Measurements from ENCODE around the gene ZNF76.
A peak's percentile ranks its signal among the peaks of the same experiment; 100 is the strongest.
"Not testable (repeated sequence)": the region's sequence is repeated elsewhere in the genome, so short reads cannot be mapped to it uniquely, and the experiment has no call there.

ZNF76 gene

DNA sequence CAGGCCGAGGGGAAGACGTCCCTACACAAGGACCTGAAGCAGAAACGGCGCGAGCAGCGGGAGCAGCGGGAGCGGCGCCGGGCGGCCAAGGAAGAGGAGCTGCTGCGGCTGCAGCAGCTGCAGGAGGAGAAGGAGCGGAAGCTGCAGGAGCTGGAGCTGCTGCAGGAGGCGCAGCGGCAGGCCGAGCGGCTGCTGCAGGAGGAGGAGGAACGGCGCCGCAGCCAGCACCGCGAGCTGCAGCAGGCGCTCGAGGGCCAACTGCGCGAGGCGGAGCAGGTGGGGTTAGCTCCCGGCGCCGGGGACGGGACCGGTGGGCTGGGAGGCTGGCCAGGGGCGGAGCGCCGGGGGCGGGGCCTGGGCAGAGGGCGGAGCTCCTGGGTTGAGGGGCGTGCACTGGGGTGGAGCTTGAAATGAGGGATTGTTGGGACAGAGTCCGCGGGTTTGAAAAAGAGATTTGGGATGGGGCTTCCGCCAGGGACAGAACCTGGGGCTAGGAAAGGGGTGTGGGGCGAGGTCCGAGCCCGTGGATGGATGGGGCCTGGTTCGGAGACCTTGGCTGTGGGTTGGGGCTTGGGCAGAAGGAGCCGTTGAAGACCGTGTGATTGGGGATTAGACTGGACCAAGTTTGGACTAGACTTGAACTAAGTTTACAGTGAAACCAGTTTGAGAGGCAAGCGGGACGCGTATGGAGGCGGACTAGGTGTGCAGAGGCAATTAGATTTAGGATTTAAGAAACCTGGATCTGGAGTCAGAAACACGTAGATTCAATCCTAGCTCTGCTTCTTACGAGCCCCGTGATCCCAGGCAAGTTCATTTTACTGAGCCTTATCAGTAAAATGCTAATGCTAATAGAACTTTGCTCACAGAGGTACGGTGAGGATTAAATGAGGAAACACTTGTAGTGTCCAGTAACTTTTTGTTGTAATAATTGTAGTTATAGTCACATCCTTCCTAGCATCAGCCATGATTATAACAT, 58.9 kb downstream of the ZNF76 start:
- H3K4me3 ChIP-seq (ENCODE audit: low read depth, low read length): no peak overlapping the region
- no peak for DNase-seq (ENCODE audit: low read depth)
- no peak for TF ChIP-seq CTCF (IDR thresholded peaks at IDR 0.05; ENCODE audit: low read depth, low read length, missing control alignments)

DNA sequence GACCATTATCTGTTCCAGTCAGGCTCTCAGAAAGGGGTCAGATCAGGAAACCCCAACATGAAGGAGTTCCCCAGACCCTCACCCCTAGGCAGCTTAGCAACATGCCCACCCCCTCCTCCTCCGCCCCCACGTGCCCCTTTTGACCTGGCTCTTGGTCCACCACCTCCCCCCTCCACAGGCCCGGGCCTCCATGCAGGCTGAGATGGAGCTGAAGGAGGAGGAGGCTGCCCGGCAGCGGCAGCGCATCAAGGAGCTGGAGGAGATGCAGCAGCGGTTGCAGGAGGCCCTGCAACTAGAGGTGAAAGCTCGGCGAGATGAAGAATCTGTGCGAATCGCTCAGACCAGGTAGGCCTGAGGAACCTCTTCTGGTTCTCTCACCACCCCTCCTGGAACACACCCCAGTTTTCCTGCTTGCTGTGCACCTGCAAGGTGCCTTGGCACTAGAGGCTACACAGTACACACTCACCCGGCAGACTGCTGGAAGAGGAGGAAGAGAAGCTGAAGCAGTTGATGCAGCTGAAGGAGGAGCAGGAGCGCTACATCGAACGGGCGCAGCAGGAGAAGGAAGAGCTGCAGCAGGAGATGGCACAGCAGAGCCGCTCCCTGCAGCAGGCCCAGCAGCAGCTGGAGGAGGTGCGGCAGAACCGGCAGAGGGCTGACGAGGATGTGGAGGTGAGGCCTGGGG, 60.0 kb downstream of the ZNF76 start:
- no peak for DNase-seq (ENCODE audit: low read depth)
- no peak for TF ChIP-seq CTCF (IDR thresholded peaks at IDR 0.05; ENCODE audit: low read depth, low read length, missing control alignments)
- no peak overlapping the region for H3K4me3 ChIP-seq (ENCODE audit: low read depth, low read length)

DNA sequence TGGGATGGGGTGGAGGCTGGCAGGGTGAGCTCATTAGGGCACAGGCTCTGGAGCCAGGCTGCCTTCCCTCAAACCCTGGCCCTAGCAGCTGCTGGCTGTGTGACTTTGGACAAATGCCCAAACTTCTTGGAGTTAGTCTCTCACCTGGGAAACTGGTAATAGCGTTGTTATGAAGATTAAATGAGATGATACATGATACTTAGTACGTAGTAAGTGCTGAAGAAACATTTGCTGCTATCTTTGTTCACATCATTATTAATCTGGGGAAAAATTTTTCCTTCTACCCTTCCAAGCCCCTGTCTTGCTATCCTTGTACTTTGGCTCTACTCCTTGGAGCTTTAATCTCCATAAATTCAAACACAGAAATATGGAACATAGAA, 60.5 kb downstream of the ZNF76 start:
- DNase-seq (ENCODE audit: low read depth): no peak
- TF ChIP-seq CTCF (IDR thresholded peaks at IDR 0.05; ENCODE audit: low read depth, low read length, missing control alignments): no peak
- no peak overlapping the region for H3K4me3 ChIP-seq (ENCODE audit: low read depth, low read length)

DNA sequence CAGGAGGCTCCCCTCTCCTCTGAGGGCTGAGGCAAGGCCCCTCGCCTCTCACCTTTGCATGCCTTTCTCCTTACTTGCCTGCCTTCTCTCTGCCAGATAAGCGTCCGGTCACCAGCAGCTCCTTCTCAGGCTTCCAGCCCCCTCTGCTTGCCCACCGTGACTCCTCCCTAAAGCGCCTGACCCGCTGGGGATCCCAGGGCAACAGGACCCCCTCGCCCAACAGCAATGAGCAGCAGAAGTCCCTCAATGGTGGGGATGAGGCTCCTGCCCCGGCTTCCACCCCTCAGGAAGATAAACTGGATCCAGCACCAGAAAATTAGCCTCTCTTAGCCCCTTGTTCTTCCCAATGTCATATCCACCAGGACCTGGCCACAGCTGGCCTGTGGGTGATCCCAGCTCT, 61.6 kb downstream of the ZNF76 start:
- DNase-seq (ENCODE audit: low read depth): no peak
- H3K4me3 ChIP-seq (ENCODE audit: low read depth, low read length): no peak overlapping the region
- TF ChIP-seq CTCF (IDR thresholded peaks at IDR 0.05; ENCODE audit: low read depth, low read length, missing control alignments): no peak

- peak; percentile 79 for TF ChIP-seq CTCF (IDR thresholded peaks at IDR 0.05; ENCODE audit: low read depth, low read length, missing control alignments)
- DNase-seq (ENCODE audit: low read depth): no peak
- no peak overlapping the region for H3K4me3 ChIP-seq (ENCODE audit: low read depth, low read length)
These were observed 68.0 kb downstream of the ZNF76 start for GRCh38 chr6:35327349-35328027.

- DNase-seq (ENCODE audit: low read depth): no peak
- no peak overlapping the region for H3K4me3 ChIP-seq (ENCODE audit: low read depth, low read length)
- TF ChIP-seq CTCF (IDR thresholded peaks at IDR 0.05; ENCODE audit: low read depth, low read length, missing control alignments): no peak
These were observed 68.7 kb downstream of the ZNF76 start for GRCh38 chr6:35328108-35328723.

DNA sequence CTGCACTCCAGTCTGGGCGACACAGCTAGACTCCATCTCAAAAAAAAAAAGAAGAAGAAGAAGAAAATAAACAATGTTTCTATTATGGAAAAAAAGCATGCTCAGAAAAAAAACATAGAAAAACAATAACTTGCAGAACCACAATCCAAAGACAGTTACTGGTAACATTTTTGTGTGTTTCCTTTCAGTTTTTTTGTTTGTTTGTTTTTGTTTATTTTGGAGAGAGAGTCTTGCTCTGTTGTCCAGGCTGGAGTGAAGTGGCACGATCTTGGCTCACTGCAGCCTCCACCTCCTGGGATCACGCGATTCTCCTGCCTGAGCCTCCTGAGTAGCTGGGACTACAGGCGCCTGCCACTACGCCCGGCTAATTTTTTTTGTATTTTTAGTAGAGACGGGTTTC, 69.4 kb downstream of the ZNF76 start:
- DNase-seq (ENCODE audit: low read depth); H3K4me3 ChIP-seq (ENCODE audit: low read depth, low read length): not testable (repeated sequence)
